GM18511 (cell line): Measurements from ENCODE around the gene STAT2.

ENCODE experiments used
- ATAC-seq: cut with Tn5 transposase; IDR thresholded peaks from one replicate; pipeline ENCODE4 v1.9.1; 2021; ENCODE audit warnings: mild to moderate bottlenecking, moderate library complexity; ENCODE audit not compliant: unreplicated experiment

The STAT2 gene

GRCh38 chr12:56297400-56297799 is 62.5 kb downstream of the STAT2 start:
- ATAC-seq: no peak

- no peak for ATAC-seq
Measured at GRCh38 chr12:56296295-56296694, 63.6 kb downstream of the STAT2 start.

GRCh38 chr12:56293795-56294194 is 66.1 kb downstream of the STAT2 start:
- ATAC-seq: no peak
